ENCODE data around the gene RALGAPB. TPM values are rescaled to one million over a fixed set of nuclear protein-coding genes. Genes with fewer than 3 reads are reported as not detected.
A peak's percentile ranks its signal among the peaks of the same experiment; 100 is the strongest.

Gene RALGAPB
- total RNA-seq, 2 experiments from 2014 or later = 19.0 to 42.9 TPM

GRCh38 chr20:38441916-38442315, 30.7 kb upstream of the RALGAPB start:
- Histone ChIP-seq H3K4me3 (ENCODE audit: low read depth, low read length, poor library complexity, severe bottlenecking) (no peak overlapping the region), H3K36me3 (ENCODE audit: insufficient read depth, low read length) (no peaks in the 10 kb centered on the region), H3K4me2 (ENCODE audit: low read length) (no peak overlapping the region), H3K9me3 (ENCODE audit: low read length) (no peaks in the 10 kb centered on the region), H3K27ac (ENCODE audit: low read depth, low read length, poor library complexity, severe bottlenecking) (no peak overlapping the region), H4K20me1 (ENCODE audit: insufficient read depth, low read length) (no peaks in the 10 kb centered on the region), H2AFZ (ENCODE audit: low read length) (no peak overlapping the region), H3K9me2 (ENCODE audit: insufficient read depth, low read length) (no peaks in the 10 kb centered on the region), H3K79me2 (ENCODE audit: insufficient read depth, low read depth, low read length) (peaks cover 4% of the 10 kb centered on the region; the same call in 1 of the 2 replicates), H3K4me1 (ENCODE audit: insufficient read depth, low read length, poor library complexity, severe bottlenecking) (no peaks in the 10 kb centered on the region)
- DNase-seq (ENCODE audit: low spot score) = no peak
- intact Hi-C loops (cut with micrococcal nuclease; ENCODE audit: unreplicated experiment) = loop anchor here (10.0 kb wide), 1 partner anchor 523 kb away; the partner anchor contains the start of gene DHX35
- BruUV-seq (replicated peaks) = no TSS peak
- CTCF ChIA-PET (ENCODE audit: unreplicated experiment) = no interaction called here
- TF ChIP-seq EZH2phosphoT487 (IDR thresholded peaks at IDR 0.05; ENCODE audit: borderline replicate concordance, low read depth, low read length) (no peak), CTCF (conservative IDR thresholded peaks at IDR 0.05; ENCODE audit: low read length) (no peak)
- POLR2A ChIA-PET = no interaction called here

- ChIA-PET CTCF (ENCODE audit: unreplicated experiment) (interaction anchor here (1.1 to 1.4 kb wide), 2 partner anchors 11 to 27 kb away, joined by 3 to 6 read pairs; partner anchors contain the start of gene RALGAPB), POLR2A (interaction anchor here (1.2 to 1.4 kb wide), 2 partner anchors 8 to 28 kb away, joined by 3 to 8 read pairs; partner anchors contain the start of gene RALGAPB)
- no peaks in the 10 kb centered on the region for H4K20me1 ChIP-seq (ENCODE audit: insufficient read depth, low read length)
- intact Hi-C loops (cut with micrococcal nuclease; ENCODE audit: unreplicated experiment) = loop anchor here (10.0 kb wide), 1 partner anchor 519 kb away; the partner anchor contains the start of gene DHX35
- no peak for DNase-seq (ENCODE audit: low spot score)
- TF ChIP-seq EZH2phosphoT487 (IDR thresholded peaks at IDR 0.05; ENCODE audit: borderline replicate concordance, low read depth, low read length) (no peak), CTCF (conservative IDR thresholded peaks at IDR 0.05; ENCODE audit: low read length) (no peak)
- H3K9me3 ChIP-seq (ENCODE audit: low read length) = no peaks in the 10 kb centered on the region
- H3K79me2 ChIP-seq (ENCODE audit: insufficient read depth, low read depth, low read length) = peaks cover 14% of the 10 kb centered on the region; the same call in 1 of the 2 replicates
- no peak overlapping the region for H3K4me3 ChIP-seq (ENCODE audit: low read depth, low read length, poor library complexity, severe bottlenecking)
- no peaks in the 10 kb centered on the region for H3K9me2 ChIP-seq (ENCODE audit: insufficient read depth, low read length)
- H3K36me3 ChIP-seq (ENCODE audit: insufficient read depth, low read length) = peaks cover 21% of the 10 kb centered on the region
- no peak overlapping the region for H3K4me2 ChIP-seq (ENCODE audit: low read length)
- no peak overlapping the region for H3K27ac ChIP-seq (ENCODE audit: low read depth, low read length, poor library complexity, severe bottlenecking)
- H3K4me1 ChIP-seq (ENCODE audit: insufficient read depth, low read length, poor library complexity, severe bottlenecking) = peaks cover 21% of the 10 kb centered on the region
- no TSS peak for BruUV-seq (replicated peaks)
- peak overlapping the region; percentile 69; the same call in 1 of the 2 replicates for H2AFZ ChIP-seq (ENCODE audit: low read length)
Observed at GRCh38 chr20:38445381-38445796, 27.3 kb upstream of the RALGAPB start.

GRCh38 chr20:38445901-38446425, 26.7 kb upstream of the RALGAPB start:
- Histone ChIP-seq H3K9me2 (ENCODE audit: insufficient read depth, low read length) (no peaks in the 10 kb centered on the region), H3K79me2 (ENCODE audit: insufficient read depth, low read depth, low read length) (peaks cover 14% of the 10 kb centered on the region; the same call in 1 of the 2 replicates), H3K36me3 (ENCODE audit: insufficient read depth, low read length) (peaks cover 27% of the 10 kb centered on the region), H3K4me1 (ENCODE audit: insufficient read depth, low read length, poor library complexity, severe bottlenecking) (peaks cover 21% of the 10 kb centered on the region), H3K4me3 (ENCODE audit: low read depth, low read length, poor library complexity, severe bottlenecking) (peak overlapping the region; percentile 88), H4K20me1 (ENCODE audit: insufficient read depth, low read length) (no peaks in the 10 kb centered on the region), H2AFZ (ENCODE audit: low read length) (peak overlapping the region; percentile 69), H3K4me2 (ENCODE audit: low read length) (peak overlapping the region; percentile 19), H3K27ac (ENCODE audit: low read depth, low read length, poor library complexity, severe bottlenecking) (no peak overlapping the region), H3K9me3 (ENCODE audit: low read length) (no peaks in the 10 kb centered on the region)
- DNase-seq (ENCODE audit: low spot score) = no peak
- POLR2A ChIA-PET = interaction anchor here (0.7 to 2.8 kb wide), 4 partner anchors 8 to 27 kb away, joined by 3 to 27 read pairs (median 6); partner anchors contain the start of genes RALGAPB and SNHG17
- intact Hi-C loops (cut with micrococcal nuclease; ENCODE audit: unreplicated experiment) = loop anchor here (1.0 to 10.0 kb wide), 2 partner anchors 11 to 519 kb away; partner anchors contain the start of genes DHX35 and SNHG17
- no TSS peak for BruUV-seq (replicated peaks)
- CTCF ChIA-PET (ENCODE audit: unreplicated experiment) = interaction anchor here (0.6 to 1.4 kb wide), 3 partner anchors 12 to 27 kb away, joined by 3 to 6 read pairs (median 3); partner anchors contain the start of gene RALGAPB
- TF ChIP-seq EZH2phosphoT487 (IDR thresholded peaks at IDR 0.05; ENCODE audit: borderline replicate concordance, low read depth, low read length) = no peak
- TF ChIP-seq CTCF (conservative IDR thresholded peaks at IDR 0.05; ENCODE audit: low read length) = no peak
